NCI-H510A treated with DMSO at 0.1 percent for 48 hours (cell line): Measurements from ENCODE around the gene TMEM231.
"Not testable (repeated sequence)": the region's sequence is repeated elsewhere in the genome, so short reads cannot be mapped to it uniquely, and the experiment has no call there.

Source experiments
- DNase-seq: peaks from one replicate; lab custom pipeline; 2025; lab: John Stamatoyannopoulos, UW

TMEM231 gene

DNA sequence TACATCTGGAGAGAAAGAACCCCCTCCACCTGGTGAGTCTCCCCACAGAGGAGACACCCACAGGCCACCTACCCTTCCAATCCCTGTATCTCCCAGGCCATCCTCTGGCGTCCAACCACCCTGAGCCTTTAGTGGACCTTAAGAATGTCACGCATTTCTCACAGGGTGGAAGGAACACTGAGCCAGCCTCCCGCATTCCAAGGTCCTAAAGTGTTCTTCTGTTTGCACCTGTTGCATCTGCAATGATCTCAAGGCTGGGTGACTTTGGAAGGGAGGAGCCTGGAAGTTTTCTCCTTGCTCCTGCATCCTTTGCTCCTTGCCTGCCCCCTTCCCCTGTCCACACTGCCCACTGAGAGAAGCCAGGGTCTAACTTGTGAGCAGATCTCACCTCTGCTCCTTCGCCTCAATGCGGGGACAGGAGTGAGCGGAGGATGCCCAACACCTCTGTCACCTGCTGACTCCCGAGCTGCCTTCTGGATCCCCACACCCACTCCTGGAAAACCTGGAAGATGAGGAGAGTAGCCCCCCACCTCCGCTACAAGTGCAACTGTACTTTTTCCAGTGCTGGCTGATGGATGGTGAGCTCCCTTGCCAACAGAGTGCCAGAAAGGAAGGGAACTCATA, 23.8 kb downstream of the TMEM231 start:
- no peak for DNase-seq

GRCh38 chr16:75529959-75530358, 26.1 kb downstream of the TMEM231 start:
- no peak for DNase-seq

GRCh38 chr16:75529056-75529905, 26.8 kb downstream of the TMEM231 start:
- no peak for DNase-seq

GRCh38 chr16:75527825-75528299, 28.2 kb downstream of the TMEM231 start:
- no peak for DNase-seq

DNA sequence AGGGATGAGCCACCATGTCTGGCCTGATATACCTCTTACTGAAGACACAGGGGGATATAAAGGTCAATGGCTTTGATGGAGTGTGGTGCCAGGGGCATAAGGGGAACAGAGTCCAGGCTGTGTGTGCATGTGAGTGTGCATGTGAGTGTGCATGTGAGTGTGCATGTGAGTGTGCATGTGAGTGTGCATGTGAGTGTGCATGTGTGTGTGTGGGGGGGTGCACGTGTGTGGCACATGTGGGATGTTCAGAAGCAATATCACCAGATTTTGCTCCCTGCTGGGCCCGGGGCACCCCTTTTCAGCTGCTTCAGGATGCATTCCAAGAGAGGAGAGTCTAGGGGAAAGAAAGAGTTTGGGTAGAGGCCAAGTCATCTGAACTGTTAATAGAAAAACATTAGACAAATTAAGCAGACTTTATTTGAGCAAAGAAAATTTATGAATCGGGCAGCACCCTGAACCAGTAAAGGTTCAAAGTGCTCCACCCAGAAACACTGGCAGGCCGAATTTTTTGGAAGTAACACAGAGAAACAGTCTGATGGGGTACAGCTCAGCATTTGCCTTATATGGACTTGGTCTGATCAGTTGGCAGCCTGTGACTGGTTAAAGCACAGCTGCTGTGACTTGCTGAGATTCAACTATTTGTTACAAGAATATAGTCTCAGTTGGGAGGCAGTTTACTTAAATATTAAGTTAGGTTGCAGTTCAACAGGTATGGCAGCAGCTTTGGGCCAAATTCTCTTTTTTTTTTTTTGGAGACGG, 29.8 kb downstream of the TMEM231 start:
- no peak for DNase-seq

DNA sequence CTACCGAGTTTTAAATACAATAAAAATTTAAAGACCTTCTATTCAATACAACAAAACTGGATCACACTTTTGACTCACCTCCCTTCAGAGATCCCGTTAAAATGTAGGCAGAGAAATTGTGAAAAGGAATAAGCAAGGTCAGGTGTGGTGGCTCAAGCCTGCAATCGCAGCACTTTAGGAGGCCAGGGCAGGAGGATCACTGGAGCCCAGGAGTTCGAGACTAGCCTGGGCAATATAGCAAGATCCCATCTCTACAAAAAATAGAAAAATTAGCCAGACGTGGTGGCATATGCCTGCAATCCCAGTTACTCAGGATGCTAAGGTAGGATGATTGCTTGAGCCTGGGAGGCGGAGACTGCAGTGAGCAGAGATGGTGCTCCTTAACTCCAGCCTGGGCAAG, 36.9 kb downstream of the TMEM231 start:
- DNase-seq, result no peak

DNA sequence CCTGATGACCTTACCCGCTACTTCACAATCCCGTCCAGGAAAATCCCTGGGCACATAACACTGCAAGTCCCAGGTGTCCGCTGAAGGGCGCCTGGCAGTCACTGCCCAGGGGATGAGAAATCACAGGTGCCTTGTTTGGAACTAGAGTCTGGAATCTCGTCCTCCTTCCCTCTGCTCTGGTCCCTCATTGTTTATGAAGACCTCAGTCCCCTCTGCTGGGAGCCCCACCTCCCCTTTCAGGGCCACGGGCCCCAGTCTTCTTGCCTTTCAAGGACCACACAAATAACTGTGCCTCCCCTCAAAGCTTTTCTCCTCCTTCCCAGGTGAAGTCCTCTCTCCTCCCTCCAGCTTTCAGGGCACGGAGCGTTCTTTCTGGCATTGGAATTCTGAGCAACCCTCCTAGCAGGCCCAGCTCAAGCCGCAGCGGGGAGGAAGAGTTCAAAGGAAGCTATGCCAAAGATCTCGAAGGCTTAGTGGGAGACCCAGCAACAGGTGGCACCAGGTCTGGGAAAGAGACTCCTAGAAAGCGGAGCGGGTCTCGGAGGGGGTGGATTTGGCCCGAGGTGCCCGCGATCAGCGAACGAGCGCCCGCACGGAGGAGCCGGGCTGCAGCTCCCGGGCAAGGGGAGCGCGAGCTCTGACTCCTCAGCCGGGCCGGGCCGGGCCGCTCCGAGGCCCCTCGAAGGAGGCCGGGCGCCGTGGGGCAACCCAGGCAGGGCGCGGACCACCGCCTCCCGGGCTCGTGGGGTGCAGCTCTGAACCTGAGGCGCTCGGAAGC, 39.7 kb downstream of the TMEM231 start:
- DNase-seq, result not testable (repeated sequence)

- no peak for DNase-seq
Observed at GRCh38 chr16:75514296-75514695, 41.8 kb downstream of the TMEM231 start.

- DNase-seq, result no peak
Observed at GRCh38 chr16:75506574-75506973, 49.5 kb downstream of the TMEM231 start.

- DNase-seq, result no peak
Observed at GRCh38 chr16:75506107-75506506, 49.9 kb downstream of the TMEM231 start.

GRCh38 chr16:75503801-75504200, 52.3 kb downstream of the TMEM231 start:
- DNase-seq, result no peak

- no peak for DNase-seq
Observed at GRCh38 chr16:75502916-75503605, 53.0 kb downstream of the TMEM231 start.

- not testable (repeated sequence) for DNase-seq
Observed at GRCh38 chr16:75501820-75502219, 54.2 kb downstream of the TMEM231 start.

DNA sequence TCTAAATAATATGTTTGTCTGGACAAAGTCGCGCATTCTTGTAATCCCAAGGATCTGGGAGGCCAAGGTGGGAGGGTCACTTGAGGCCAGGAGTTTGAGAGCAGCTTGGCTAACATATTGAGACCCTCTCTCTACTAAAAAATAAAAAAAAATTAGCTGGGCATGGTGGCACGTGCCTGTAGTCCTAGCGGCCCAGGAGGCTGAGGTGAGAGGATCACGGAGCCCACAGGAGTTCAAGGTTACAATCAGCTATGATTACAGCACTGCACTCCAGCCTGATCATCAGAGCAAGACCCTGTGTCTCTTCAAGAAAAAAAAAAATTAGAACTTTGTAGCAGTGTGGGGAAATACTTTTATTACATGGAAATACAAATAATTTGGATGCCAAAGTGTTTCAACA, 54.7 kb downstream of the TMEM231 start:
- no peak for DNase-seq

DNA sequence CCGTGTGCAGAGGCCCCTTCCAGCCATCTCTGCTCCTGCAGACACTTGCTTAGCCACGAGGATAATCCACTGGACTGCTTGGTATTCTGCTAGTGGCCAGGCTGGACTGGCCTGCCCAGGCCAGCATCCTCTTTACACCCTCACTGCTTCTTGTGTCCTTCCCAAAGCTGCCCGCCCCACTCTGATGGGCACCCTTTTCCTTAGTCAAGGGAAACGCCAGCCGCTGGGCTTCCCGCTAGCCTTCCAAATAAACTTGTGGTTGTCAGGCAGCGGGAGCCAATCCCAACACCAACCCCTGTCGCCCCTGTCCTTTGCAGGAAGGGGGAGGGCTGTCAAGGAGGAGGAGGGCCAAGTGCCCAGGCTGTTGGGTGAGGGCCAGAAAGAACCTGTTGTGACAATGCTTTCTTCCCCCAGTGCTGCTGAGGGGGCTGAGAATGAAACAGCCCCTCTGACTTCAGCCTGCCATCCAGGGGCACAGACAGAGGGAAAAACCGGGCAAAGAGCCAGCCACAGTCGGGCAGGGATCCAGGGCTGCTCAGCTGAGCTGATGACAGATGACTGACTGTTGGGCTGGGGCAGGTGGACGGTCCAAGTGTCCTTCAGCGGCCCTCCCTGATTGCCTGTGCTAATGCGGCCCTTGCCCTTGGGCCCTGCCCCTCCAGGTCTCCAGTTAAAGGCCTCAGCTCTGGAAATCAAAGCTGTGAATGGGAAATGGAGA, 57.3 kb downstream of the TMEM231 start:
- peak; percentile 7 for DNase-seq

- no peak for DNase-seq
Observed at GRCh38 chr16:75497558-75497957, 58.5 kb downstream of the TMEM231 start.

- DNase-seq, result no peak
Observed at GRCh38 chr16:75495076-75495674, 60.9 kb downstream of the TMEM231 start, which contains the start of gene CHST6. Gene CHST6, minus strand, starts transcription at chr16:75495441. Its CDS starts 15,613 bp downstream, at chr16:75479828.

DNA sequence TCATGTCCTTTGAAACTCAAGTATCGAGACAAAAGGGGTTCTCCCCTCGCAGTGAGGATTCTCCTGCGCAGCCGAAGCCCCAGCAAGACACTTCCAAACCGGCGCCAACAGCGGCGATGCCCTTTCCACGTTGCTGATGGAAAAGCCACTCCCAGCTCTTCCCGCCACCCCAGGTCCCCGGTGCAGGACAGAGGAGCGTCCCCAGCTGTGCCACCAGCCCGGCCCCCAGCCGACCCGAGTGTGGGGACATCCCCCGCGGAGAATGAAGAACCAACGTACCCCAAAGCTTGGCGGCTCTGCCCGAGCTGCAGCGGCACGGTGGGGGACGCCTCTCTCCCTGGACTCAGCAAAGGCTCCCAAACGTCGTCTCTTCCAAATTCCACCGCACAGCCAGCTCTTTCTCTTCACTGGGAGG, 61.4 kb downstream of the TMEM231 start:
- no peak for DNase-seq

DNA sequence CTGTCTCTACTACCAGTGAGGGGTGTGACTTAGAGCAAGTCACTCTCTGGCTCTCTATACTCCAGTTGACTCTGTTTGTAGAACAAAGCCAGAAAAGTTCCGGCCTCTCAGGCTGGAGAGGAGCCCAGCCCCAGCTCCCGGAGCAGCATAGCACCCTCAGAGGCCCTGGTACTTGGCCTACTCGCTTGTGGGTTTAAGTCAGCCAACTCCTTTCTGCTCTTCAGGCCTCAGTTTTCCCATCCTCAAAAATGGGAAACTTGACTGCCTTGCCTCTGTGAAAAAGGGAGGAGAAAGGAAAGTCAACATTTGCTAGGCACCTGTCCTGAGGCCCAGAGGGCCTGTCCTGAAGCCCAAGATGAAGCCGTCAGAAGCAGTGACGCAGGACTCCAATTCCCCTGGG, 61.9 kb downstream of the TMEM231 start:
- no peak for DNase-seq

DNA sequence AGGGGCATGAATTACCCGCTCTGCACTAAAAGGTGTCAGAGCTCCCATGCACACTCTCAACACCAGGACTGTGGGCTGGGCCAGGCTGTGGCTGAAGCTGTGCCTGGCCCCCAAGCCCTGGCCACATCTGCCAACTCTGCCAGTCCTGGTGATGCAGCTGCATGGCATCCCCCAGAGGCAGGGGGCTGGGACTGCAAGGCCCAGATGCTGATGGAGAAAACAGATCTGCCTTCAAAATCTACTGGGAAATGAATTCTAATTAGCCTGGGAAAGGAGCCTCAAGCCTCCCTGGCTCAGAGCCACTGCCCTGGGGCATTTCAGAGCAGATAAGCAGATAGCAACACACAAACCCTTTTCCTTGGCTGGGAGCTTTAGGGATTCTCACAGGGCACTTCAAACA, 64.2 kb downstream of the TMEM231 start:
- no peak for DNase-seq
